SK-N-SH (cell line): ENCODE data around the gene REN. TPM values are rescaled to one million over a fixed set of nuclear protein-coding genes. Genes with fewer than 3 reads are reported as not detected.

Experiments
- CTCF ChIA-PET: fragments of 300-600, 350-600 bp; formaldehyde crosslinking; extraction: SDS; loops from one replicate; lab custom pipeline; 2021; lab: Yijun Ruan, JAX
- POLR2A ChIA-PET: fragments of 350-600 bp; sonication (Branson Sonifier 250); formaldehyde crosslinking; extraction: SDS; loops from one replicate; lab custom pipeline; 2020; ENCODE audit warnings: antibody characterized with exemption, inconsistent platforms; lab: Yijun Ruan, JAX
- DNase-seq: peaks from one replicate; pipeline ENCODE4 v3.0.0; 2012
- H2AFZ ChIP-seq: fragments of 200-600 bp; sonication (generic); 2 replicates; pipeline ENCODE4 v1.8.1; 2016; ENCODE audit warnings: antibody characterized with exemption, mild to moderate bottlenecking, low read depth
- H3F3A ChIP-seq: fragments of 200-600 bp; sonication (generic); replicated peaks from 2 replicates; pipeline ENCODE3; 2016; ENCODE audit warnings: antibody characterized with exemption, mild to moderate bottlenecking; ENCODE audit not compliant: insufficient read depth
- H3K27ac ChIP-seq, 2 experiments: fragments of 200-500 bp in 1 of 2; fragments of 200-600 bp in 1 of 2; sonication (Bioruptor generic) in 1 of 2; sonication (generic), shearing (Covaris generic) in 1 of 2; 2 replicates each; pipeline versions ENCODE4 v1.5.1 to v1.6.1; 2014 to 2016; ENCODE audit warnings: low read depth in 2 of 2, inconsistent platforms in 1 of 2, low read length in 1 of 2, mild to moderate bottlenecking in 1 of 2, mixed read lengths in 1 of 2
- H3K27me3 ChIP-seq: fragments of 200-600 bp; sonication (generic), shearing (Covaris generic); 2 replicates; pipeline ENCODE4 v1.6.1; 2016; ENCODE audit warnings: mixed run types; ENCODE audit not compliant: insufficient read depth
- H3K36me3 ChIP-seq, 2 experiments: fragments of 200-500 bp in 1 of 2; fragments of 200-600 bp in 1 of 2; sonication (Bioruptor generic) in 1 of 2; sonication (generic) in 1 of 2; replicated peaks in 1 of 2; 2 replicates each; pipeline versions ENCODE3 to v1.5.1; 2014 to 2016; ENCODE audit warnings: low read length in 1 of 2, mild to moderate bottlenecking in 1 of 2; ENCODE audit not compliant: insufficient read depth in 2 of 2, control insufficient read depth in 1 of 2
- H3K4me1 ChIP-seq, 2 experiments: fragments of 200-500 bp in 1 of 2; fragments of 200-600 bp in 1 of 2; sonication (Bioruptor generic) in 1 of 2; sonication (generic), shearing (Covaris generic) in 1 of 2; 2 replicates each; pipeline versions ENCODE4 v1.5.1 to v1.6.1; 2014 to 2016; ENCODE audit warnings: low read depth in 1 of 2, low read length in 1 of 2, mixed run types in 1 of 2; ENCODE audit not compliant: insufficient read depth in 2 of 2, control insufficient read depth in 1 of 2
- H3K4me2 ChIP-seq: fragments of 200-600 bp; sonication (generic), shearing (Covaris generic); 2 replicates; pipeline ENCODE4 v1.6.1; 2017; ENCODE audit warnings: mixed run types
- H3K4me3 ChIP-seq, 2 experiments: fragments of 200-500 bp in 1 of 2; fragments of 200-600 bp in 1 of 2; sonication (Bioruptor generic) in 1 of 2; sonication (generic), shearing (Covaris generic) in 1 of 2; 2 replicates each; pipeline versions ENCODE4 v1.5.1 to v1.8.1; 2014 to 2016; ENCODE audit warnings: low read depth in 2 of 2, inconsistent platforms in 1 of 2, low read length in 1 of 2, mild to moderate bottlenecking in 1 of 2, mixed read lengths in 1 of 2, moderate library complexity in 1 of 2
- H3K79me2 ChIP-seq: fragments of 200-600 bp; sonication (generic); 2 replicates; pipeline ENCODE4 v1.8.1; 2017; ENCODE audit warnings: mild to moderate bottlenecking; ENCODE audit not compliant: insufficient read depth
- H3K9ac ChIP-seq: fragments of 200-600 bp; sonication (generic); 2 replicates; pipeline ENCODE4 v1.6.1; 2017; ENCODE audit warnings: mixed run types
- H3K9me2 ChIP-seq: fragments of 200-600 bp; sonication (generic); 2 replicates; pipeline ENCODE4 v1.6.1; 2017; ENCODE audit warnings: mixed run types
- H3K9me3 ChIP-seq: fragments of 200-600 bp; sonication (generic); 2 replicates; pipeline ENCODE4 v1.6.1; 2017; ENCODE audit warnings: mixed run types, mild to moderate bottlenecking, moderate library complexity
- H4K20me1 ChIP-seq: fragments of 200-600 bp; sonication (generic); 2 replicates; pipeline ENCODE4 v1.6.1; 2017; ENCODE audit warnings: mild to moderate bottlenecking, mixed run types; ENCODE audit not compliant: insufficient read depth
- CHD2 ChIP-seq: fragments of 150-350 bp; IDR thresholded peaks from 2 replicates; pipeline ENCODE4 v1.6.1; 2018; ENCODE audit warnings: low read length; ENCODE audit not compliant: partially characterized antibody
- EP300 ChIP-seq, 2 experiments: IDR thresholded peaks; 2 replicates each; pipeline versions ENCODE4 v1.4.0 to v1.6.1; 2012; ENCODE audit warnings: borderline replicate concordance in 1 of 2, low read depth in 1 of 2, low read length in 1 of 2
- EZH2phosphoT487 ChIP-seq: fragments of 200-600 bp; sonication (generic); IDR thresholded peaks from 2 replicates; pipeline ENCODE4 v1.6.1; 2017; ENCODE audit warnings: low read depth, mixed run types, mild to moderate bottlenecking, antibody characterized with exemption, moderate library complexity, borderline replicate concordance
- FOSL2 ChIP-seq: IDR thresholded peaks from 2 replicates; pipeline ENCODE4 v1.4.0; 2012; ENCODE audit warnings: low read depth, mild to moderate bottlenecking, moderate library complexity, borderline replicate concordance
- GATA2 ChIP-seq: sonication (generic); formaldehyde crosslinking; IDR thresholded peaks from 2 replicates; pipeline ENCODE4 v1.5.0; 2020; ENCODE audit warnings: mild to moderate bottlenecking, missing genetic modification reagents
- JUND ChIP-seq: IDR thresholded peaks from 2 replicates; pipeline ENCODE4 v1.4.0; 2012
- MAX ChIP-seq: IDR thresholded peaks from 2 replicates; pipeline ENCODE4 v1.4.0; 2012; ENCODE audit warnings: low read depth
- NFIC ChIP-seq: IDR thresholded peaks from 2 replicates; pipeline ENCODE4 v1.4.0; 2012; ENCODE audit warnings: borderline replicate concordance
- NRF1 ChIP-seq: IDR thresholded peaks from 2 replicates; pipeline ENCODE4 v1.6.1; 2012; ENCODE audit warnings: low read depth, mild to moderate bottlenecking, low read length
- POLR2AphosphoS5 ChIP-seq: IDR thresholded peaks from 2 replicates; pipeline ENCODE4 v1.6.1; 2012; ENCODE audit warnings: low read depth, low read length
- RXRA ChIP-seq: IDR thresholded peaks from 2 replicates; pipeline ENCODE4 v1.4.0; 2012; ENCODE audit warnings: low read depth, mild to moderate bottlenecking, borderline replicate concordance
- SMC3 ChIP-seq: IDR thresholded peaks from 2 replicates; pipeline ENCODE4 v1.6.1; 2012; ENCODE audit warnings: low read depth, low read length, improper control_type of control experiment
- TEAD4 ChIP-seq: IDR thresholded peaks from 2 replicates; pipeline ENCODE4 v1.4.0; 2012; ENCODE audit warnings: mild to moderate bottlenecking, borderline replicate concordance; ENCODE audit not compliant: insufficient read depth
- YY1 ChIP-seq: IDR thresholded peaks from 2 replicates; pipeline ENCODE4 v1.4.0; 2012; ENCODE audit warnings: low read depth, mild to moderate bottlenecking
- WGBS: methylation state at CpG from one replicate; pipeline ENCODE4 v1.1.6; 2017; ENCODE audit warnings: low lambda C conversion rate; 5-methylcytosine and 5-hydroxymethylcytosine counted together
- polyA plus RNA-seq, 3 experiments: library from polyadenylated mRNA; depleted of rRNA; stranded (reverse); fragments of >200 nt; gene quantifications; 2 replicates each; pipeline ENCODE4 v1.2.3, GENCODE V29; 2012
- TF ChIP-seq, protein P1 (sequence below): IDR thresholded peaks from 2 replicates; pipeline ENCODE4 v1.4.0; 2012; ENCODE audit warnings: low read depth, borderline replicate concordance
- TF ChIP-seq, protein P2 (sequence below): fragments of 150-350 bp; IDR thresholded peaks from 2 replicates; pipeline ENCODE4 v1.6.1; 2016; ENCODE audit warnings: mild to moderate bottlenecking, low read depth, low read length
- TF ChIP-seq, protein P3 (sequence below): IDR thresholded peaks from 2 replicates; pipeline ENCODE4; 2012

The REN gene
- polyA plus RNA-seq, 1 of the 3 experiments (the other 2 are of a cell fraction): not detected

- no peak overlapping the region for H2AFZ ChIP-seq
- POLR2A ChIA-PET: no interaction called here
- WGBS: 76% methylated on average over 34 of the region's 44 CpGs
- no peak overlapping the region for H3K4me2 ChIP-seq
- no peaks in the 10 kb centered on the region for H3K9me2 ChIP-seq
- no peaks in the 10 kb centered on the region for H3F3A ChIP-seq
- H4K20me1 ChIP-seq: no peaks in the 10 kb centered on the region
- H3K4me3 ChIP-seq: no peak overlapping the region
- H3K27ac ChIP-seq: no peak overlapping the region
- H3K4me1 ChIP-seq: peaks cover 0 to 4% of the 10 kb centered on the region in 2 experiments; a peak in 2 of 4 replicates
- TF ChIP-seq GATA2 (CRISPR knock-in tag) (no peak), SMC3 (no peak), EP300 (IDR thresholded peaks at IDR 0.05; ENCODE audit: borderline replicate concordance in 1 of 2, low read depth in 1 of 2, low read length in 1 of 2) (no peak), FOSL2 (no peak), TEAD4 (no peak), RXRA (no peak), JUND (no peak), EZH2phosphoT487 (no peak), POLR2AphosphoS5 (no peak), NRF1 (no peak), MAX (no peak), CHD2 (no peak), NFIC (no peak), YY1 (no peak)
- TF ChIP-seq, protein P1, sequence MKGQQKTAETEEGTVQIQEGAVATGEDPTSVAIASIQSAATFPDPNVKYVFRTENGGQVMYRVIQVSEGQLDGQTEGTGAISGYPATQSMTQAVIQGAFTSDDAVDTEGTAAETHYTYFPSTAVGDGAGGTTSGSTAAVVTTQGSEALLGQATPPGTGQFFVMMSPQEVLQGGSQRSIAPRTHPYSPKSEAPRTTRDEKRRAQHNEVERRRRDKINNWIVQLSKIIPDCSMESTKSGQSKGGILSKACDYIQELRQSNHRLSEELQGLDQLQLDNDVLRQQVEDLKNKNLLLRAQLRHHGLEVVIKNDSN: no peak
- TF ChIP-seq, protein P2, sequence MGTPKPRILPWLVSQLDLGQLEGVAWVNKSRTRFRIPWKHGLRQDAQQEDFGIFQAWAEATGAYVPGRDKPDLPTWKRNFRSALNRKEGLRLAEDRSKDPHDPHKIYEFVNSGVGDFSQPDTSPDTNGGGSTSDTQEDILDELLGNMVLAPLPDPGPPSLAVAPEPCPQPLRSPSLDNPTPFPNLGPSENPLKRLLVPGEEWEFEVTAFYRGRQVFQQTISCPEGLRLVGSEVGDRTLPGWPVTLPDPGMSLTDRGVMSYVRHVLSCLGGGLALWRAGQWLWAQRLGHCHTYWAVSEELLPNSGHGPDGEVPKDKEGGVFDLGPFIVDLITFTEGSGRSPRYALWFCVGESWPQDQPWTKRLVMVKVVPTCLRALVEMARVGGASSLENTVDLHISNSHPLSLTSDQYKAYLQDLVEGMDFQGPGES: no peak
- TF ChIP-seq, protein P3, sequence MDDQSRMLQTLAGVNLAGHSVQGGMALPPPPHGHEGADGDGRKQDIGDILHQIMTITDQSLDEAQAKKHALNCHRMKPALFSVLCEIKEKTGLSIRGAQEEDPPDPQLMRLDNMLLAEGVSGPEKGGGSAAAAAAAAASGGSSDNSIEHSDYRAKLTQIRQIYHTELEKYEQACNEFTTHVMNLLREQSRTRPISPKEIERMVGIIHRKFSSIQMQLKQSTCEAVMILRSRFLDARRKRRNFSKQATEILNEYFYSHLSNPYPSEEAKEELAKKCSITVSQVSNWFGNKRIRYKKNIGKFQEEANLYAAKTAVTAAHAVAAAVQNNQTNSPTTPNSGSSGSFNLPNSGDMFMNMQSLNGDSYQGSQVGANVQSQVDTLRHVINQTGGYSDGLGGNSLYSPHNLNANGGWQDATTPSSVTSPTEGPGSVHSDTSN: no peak
- H3K27me3 ChIP-seq: no peaks in the 10 kb centered on the region; the same call in 1 of the 2 replicates
- H3K9me3 ChIP-seq: no peaks in the 10 kb centered on the region
- H3K9ac ChIP-seq: no peak overlapping the region
- no peaks in the 10 kb centered on the region for H3K79me2 ChIP-seq
- no peaks in the 10 kb centered on the region for H3K36me3 ChIP-seq
- CTCF ChIA-PET: interaction anchor here (0.8 to 4.9 kb wide), 8 partner anchors 16 to 208 kb away, joined by 3 to 31 read pairs (median 6); partner anchors contain the start of genes GOLT1A and REN
- no peak for DNase-seq
Measured at GRCh38 chr1:204190212-204191211, 24.4 kb upstream of the REN start.
